GM23338 (cell line): Measurements from ENCODE around the gene LRR1. TPM values are rescaled to one million over a fixed set of nuclear protein-coding genes. Genes with fewer than 3 reads are reported as not detected.

Experiments used
- ATAC-seq: fragments of 200-7000 bp; cut with Tn5 transposase; 3 replicates; pipeline ENCODE4 v1.9.1; 2020
- DNase-seq: peaks from one replicate; pipeline ENCODE4 v3.0.0-alpha.2; 2015; ENCODE audit warnings: low spot score
- H2AFZ ChIP-seq: fragments of 200-600 bp; sonication (generic); 2 replicates; pipeline ENCODE4 v1.8.0; 2016; ENCODE audit warnings: antibody characterized with exemption, mild to moderate bottlenecking, moderate library complexity
- H3F3A ChIP-seq: fragments of 200-600 bp; sonication (generic); replicated peaks from 2 replicates; pipeline ENCODE4 v1.8.0; 2017; ENCODE audit warnings: antibody characterized with exemption, mixed run types, low read depth
- H3K27ac ChIP-seq: fragments of 200-600 bp; sonication (generic); 2 replicates; pipeline ENCODE4 v1.6.1; 2016; ENCODE audit warnings: low read depth
- H3K27me3 ChIP-seq: fragments of 200-600 bp; sonication (generic); 2 replicates; pipeline ENCODE4 v1.8.0; 2016; ENCODE audit warnings: mild to moderate bottlenecking, mixed run types, moderate library complexity; ENCODE audit not compliant: insufficient read depth
- H3K36me3 ChIP-seq: fragments of 200-600 bp; sonication (generic); 2 replicates; pipeline ENCODE4 v1.8.0; 2016; ENCODE audit warnings: mild to moderate bottlenecking; ENCODE audit not compliant: insufficient read depth
- H3K4me1 ChIP-seq: fragments of 200-600 bp; sonication (generic); 2 replicates; pipeline ENCODE4 v1.8.0; 2016; ENCODE audit warnings: mild to moderate bottlenecking, moderate library complexity; ENCODE audit not compliant: insufficient read depth
- H3K4me2 ChIP-seq: fragments of 200-600 bp; sonication (generic); 2 replicates; pipeline ENCODE4 v1.7.1; 2017; ENCODE audit warnings: mixed run types
- H3K4me3 ChIP-seq: fragments of 200-600 bp; sonication (generic); 2 replicates; pipeline ENCODE4 v1.6.1; 2016; ENCODE audit warnings: mixed run types
- H3K79me2 ChIP-seq: fragments of 200-600 bp; sonication (generic); replicated peaks from 2 replicates; pipeline ENCODE4 v1.8.0; 2017; ENCODE audit warnings: mild to moderate bottlenecking; ENCODE audit not compliant: insufficient read depth
- H3K9me2 ChIP-seq: fragments of 200-600 bp; sonication (generic); 2 replicates; pipeline ENCODE4 v1.8.0; 2017; ENCODE audit not compliant: insufficient read depth
- H4K20me1 ChIP-seq: fragments of 200-600 bp; sonication (generic); replicated peaks from 2 replicates; pipeline ENCODE4 v1.8.0; 2017; ENCODE audit warnings: mild to moderate bottlenecking; ENCODE audit not compliant: insufficient read depth
- H3K27ac Mint-ChIP-seq: 2 replicates; pipeline ENCODE4 v1.8.0; 2020; ENCODE audit warnings: inconsistent platforms, mild to moderate bottlenecking, moderate library complexity, mixed read lengths
- H3K27me3 Mint-ChIP-seq: 3 replicates; pipeline ENCODE4 v1.8.0; 2022; ENCODE audit warnings: low read depth, mild to moderate bottlenecking, moderate library complexity, mixed read lengths, inconsistent platforms; ENCODE audit not compliant: insufficient read depth, poor library complexity
- H3K36me3 Mint-ChIP-seq: 3 replicates; pipeline ENCODE4 v1.8.0; 2021; ENCODE audit warnings: low read depth, mild to moderate bottlenecking, inconsistent platforms, moderate library complexity, mixed read lengths
- H3K4me1 Mint-ChIP-seq: 3 replicates; pipeline ENCODE4 v1.8.0; 2020; ENCODE audit warnings: mild to moderate bottlenecking, inconsistent platforms, mixed read lengths
- H3K4me3 Mint-ChIP-seq: 3 replicates; pipeline ENCODE4 v1.8.0; 2021; ENCODE audit warnings: moderate library complexity, mild to moderate bottlenecking, inconsistent platforms, mixed read lengths
- H3K9me3 Mint-ChIP-seq: 3 replicates; pipeline ENCODE4 v1.8.0; 2020; ENCODE audit warnings: moderate library complexity, mild to moderate bottlenecking, inconsistent platforms, mixed read lengths
- EZH2phosphoT487 ChIP-seq: fragments of 200-600 bp; sonication (generic); IDR thresholded peaks from one replicate; pipeline ENCODE4 v1.8.1; 2018; ENCODE audit warnings: antibody characterized with exemption; ENCODE audit not compliant: unreplicated experiment
- NANOG ChIP-seq: IDR thresholded peaks from 2 replicates; pipeline ENCODE4 v1.6.1; 2016; ENCODE audit warnings: antibody characterized with exemption, borderline replicate concordance
- POLR2AphosphoS5 ChIP-seq: IDR thresholded peaks from 2 replicates; pipeline ENCODE4 v1.6.1; 2016; ENCODE audit warnings: antibody characterized with exemption, low read depth
- ZNF114 ChIP-seq: fragments of 250-450 bp; sonication (Bioruptor Pico); IDR thresholded peaks from 2 replicates; pipeline ENCODE4 v1.5.0; 2020; ENCODE audit warnings: mild to moderate bottlenecking, moderate library complexity
- ZNF331 ChIP-seq: fragments of 250-450 bp; sonication (Bioruptor Pico); IDR thresholded peaks from 2 replicates; pipeline ENCODE4 v1.5.0; 2020; ENCODE audit warnings: low read depth, mild to moderate bottlenecking, moderate library complexity
- polyA plus RNA-seq: library from polyadenylated mRNA; unstranded; fragments of >200 nt; fragmentation: Nextera tagmentation; extraction: Ambion mirVana; gene quantifications from 2 replicates; pipeline ENCODE4 v1.2.1, GENCODE V29; 2016
- total RNA-seq: library from RNA; depleted of rRNA; stranded (reverse); fragments of >200 nt; shearing (Covaris generic); gene quantifications from 2 replicates; pipeline ENCODE4 v1.2.3, GENCODE V29; 2014
- TF ChIP-seq, protein P1 (sequence below): IDR thresholded peaks from one replicate; pipeline ENCODE4 v1.6.1; 2018; ENCODE audit warnings: antibody characterized with exemption; ENCODE audit not compliant: unreplicated experiment
- TF ChIP-seq, protein P2 (sequence below): fragments of 250-450 bp; sonication (Bioruptor Pico); IDR thresholded peaks from 2 replicates; pipeline ENCODE4 v1.5.0; 2020; ENCODE audit warnings: mild to moderate bottlenecking, moderate library complexity

The LRR1 gene
- total and polyA plus RNA-seq, 2 experiments from 2014 or later, result 31.8 to 41.9 TPM

DNA sequence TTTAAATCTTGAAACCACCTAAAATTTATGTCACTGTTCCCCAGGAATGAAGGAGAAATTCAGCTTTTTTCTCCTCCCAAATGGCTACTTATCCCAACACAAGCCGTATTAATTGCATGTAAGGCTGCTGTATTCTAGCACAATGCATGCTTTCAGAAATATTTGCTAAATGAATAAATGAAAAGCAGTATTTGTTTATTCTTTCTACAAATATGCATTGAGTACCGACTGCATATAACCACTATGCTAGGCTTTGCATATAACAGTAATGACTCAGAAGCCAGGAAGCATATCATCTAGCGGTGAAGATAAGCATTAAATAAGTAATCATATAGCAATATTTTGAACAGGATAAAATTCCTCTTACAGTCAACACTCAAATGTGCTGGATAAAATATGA, 5.7 kb upstream of the LRR1 start:
- Histone ChIP-seq H3K4me2 (no peak overlapping the region), H3K9me2 (no peaks in the 10 kb centered on the region), H2AFZ (no peak overlapping the region), H4K20me1 (no peaks in the 10 kb centered on the region), H3K27me3 (no peaks in the 10 kb centered on the region), H3K79me2 (peaks cover 10% of the 10 kb centered on the region; the same call in 1 of the 2 replicates), H3K4me3 (no peak overlapping the region), H3K4me1 (no peaks in the 10 kb centered on the region), H3K36me3 (no peaks in the 10 kb centered on the region), H3F3A (peaks cover under 1% of the 10 kb centered on the region), H3K27ac (no peak overlapping the region)
- DNase-seq, result no peak
- H3K27ac Mint-ChIP-seq, result no peak overlapping the region
- ATAC-seq, result no peak
- H3K9me3 Mint-ChIP-seq, result no peaks in the 10 kb centered on the region
- TF ChIP-seq ZNF114 (CRISPR knock-in tag) (no peak), ZNF331 (no peak), EZH2phosphoT487 (no peak), POLR2AphosphoS5 (no peak)
- TF ChIP-seq, protein P1, sequence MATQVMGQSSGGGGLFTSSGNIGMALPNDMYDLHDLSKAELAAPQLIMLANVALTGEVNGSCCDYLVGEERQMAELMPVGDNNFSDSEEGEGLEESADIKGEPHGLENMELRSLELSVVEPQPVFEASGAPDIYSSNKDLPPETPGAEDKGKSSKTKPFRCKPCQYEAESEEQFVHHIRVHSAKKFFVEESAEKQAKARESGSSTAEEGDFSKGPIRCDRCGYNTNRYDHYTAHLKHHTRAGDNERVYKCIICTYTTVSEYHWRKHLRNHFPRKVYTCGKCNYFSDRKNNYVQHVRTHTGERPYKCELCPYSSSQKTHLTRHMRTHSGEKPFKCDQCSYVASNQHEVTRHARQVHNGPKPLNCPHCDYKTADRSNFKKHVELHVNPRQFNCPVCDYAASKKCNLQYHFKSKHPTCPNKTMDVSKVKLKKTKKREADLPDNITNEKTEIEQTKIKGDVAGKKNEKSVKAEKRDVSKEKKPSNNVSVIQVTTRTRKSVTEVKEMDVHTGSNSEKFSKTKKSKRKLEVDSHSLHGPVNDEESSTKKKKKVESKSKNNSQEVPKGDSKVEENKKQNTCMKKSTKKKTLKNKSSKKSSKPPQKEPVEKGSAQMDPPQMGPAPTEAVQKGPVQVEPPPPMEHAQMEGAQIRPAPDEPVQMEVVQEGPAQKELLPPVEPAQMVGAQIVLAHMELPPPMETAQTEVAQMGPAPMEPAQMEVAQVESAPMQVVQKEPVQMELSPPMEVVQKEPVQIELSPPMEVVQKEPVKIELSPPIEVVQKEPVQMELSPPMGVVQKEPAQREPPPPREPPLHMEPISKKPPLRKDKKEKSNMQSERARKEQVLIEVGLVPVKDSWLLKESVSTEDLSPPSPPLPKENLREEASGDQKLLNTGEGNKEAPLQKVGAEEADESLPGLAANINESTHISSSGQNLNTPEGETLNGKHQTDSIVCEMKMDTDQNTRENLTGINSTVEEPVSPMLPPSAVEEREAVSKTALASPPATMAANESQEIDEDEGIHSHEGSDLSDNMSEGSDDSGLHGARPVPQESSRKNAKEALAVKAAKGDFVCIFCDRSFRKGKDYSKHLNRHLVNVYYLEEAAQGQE, result no peak
- peaks cover 7% of the 10 kb centered on the region for H3K27me3 Mint-ChIP-seq
- H3K4me1 Mint-ChIP-seq, result no peaks in the 10 kb centered on the region; the same call in 2 of the 3 replicates
- no peak overlapping the region for H3K4me3 Mint-ChIP-seq
- H3K36me3 Mint-ChIP-seq, result no peaks in the 10 kb centered on the region; the same call in 2 of the 3 replicates

DNA sequence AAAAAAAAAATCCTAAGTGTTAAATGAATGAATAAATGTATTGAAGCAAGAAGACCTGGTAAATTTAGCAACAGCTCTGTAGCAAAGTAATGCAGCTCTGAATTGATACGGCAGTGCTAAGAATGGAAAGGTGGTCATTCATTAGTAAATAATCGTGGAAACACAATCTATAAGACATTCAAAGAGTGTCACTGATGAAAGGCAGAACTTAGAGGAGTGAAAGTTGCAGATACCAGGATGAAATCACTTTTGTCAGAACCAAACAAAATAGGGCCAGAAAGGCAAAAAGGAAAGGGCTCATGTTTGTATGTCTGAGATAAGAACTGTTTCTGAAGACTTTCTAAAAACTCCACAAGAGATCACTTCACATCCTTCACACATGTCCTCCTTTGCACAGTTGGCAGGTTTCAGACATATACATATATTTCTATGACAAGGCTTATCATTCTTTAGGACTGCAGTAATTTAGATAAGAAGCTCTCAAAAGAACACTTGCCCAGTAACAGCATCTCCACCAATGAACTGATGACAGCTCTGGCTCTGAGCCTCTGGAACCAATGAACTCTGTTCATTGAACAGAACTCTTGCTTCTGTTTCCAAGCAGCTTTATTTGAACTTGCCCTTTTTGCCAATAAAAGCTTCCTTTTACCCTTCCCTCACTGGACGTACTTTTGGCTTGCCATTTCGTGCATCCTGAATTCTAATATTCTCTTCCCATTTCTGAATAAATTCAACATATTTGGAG, 4.2 kb upstream of the LRR1 start:
- Mint-ChIP-seq H3K4me1 (no peaks in the 10 kb centered on the region; the same call in 2 of the 3 replicates), H3K9me3 (no peaks in the 10 kb centered on the region), H3K27me3 (peaks cover 18% of the 10 kb centered on the region), H3K36me3 (no peaks in the 10 kb centered on the region; the same call in 2 of the 3 replicates), H3K27ac (no peak overlapping the region), H3K4me3 (no peak overlapping the region; the same call in 2 of the 3 replicates)
- Histone ChIP-seq H3K27ac (no peak overlapping the region), H2AFZ (no peak overlapping the region), H3F3A (peaks cover 8% of the 10 kb centered on the region), H3K9me2 (no peaks in the 10 kb centered on the region), H3K4me1 (no peaks in the 10 kb centered on the region), H3K4me2 (no peak overlapping the region), H3K79me2 (peaks cover 13% of the 10 kb centered on the region; the same call in 1 of the 2 replicates), H4K20me1 (no peaks in the 10 kb centered on the region), H3K4me3 (no peak overlapping the region), H3K27me3 (no peaks in the 10 kb centered on the region), H3K36me3 (no peaks in the 10 kb centered on the region)
- TF ChIP-seq ZNF114 (CRISPR knock-in tag) (no peak), ZNF331 (no peak), NANOG (no peak)
- DNase-seq (no peak), ATAC-seq (no peak)

DNA sequence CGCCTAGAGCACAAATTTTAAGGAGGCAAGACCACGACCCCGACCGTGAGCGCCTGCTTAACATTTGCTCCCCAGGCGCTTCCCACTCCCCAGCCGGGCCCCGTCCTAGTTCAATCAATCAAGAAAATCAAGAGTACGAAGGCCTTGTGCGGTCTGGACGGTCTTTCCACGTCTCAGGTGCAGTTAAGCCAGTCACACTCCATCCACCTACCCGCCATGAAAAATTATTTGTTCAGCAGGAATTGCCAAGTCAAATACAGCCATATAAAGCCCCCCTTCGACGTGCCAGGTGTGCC, 603 bp upstream of the LRR1 start:
- H3K9me3 Mint-ChIP-seq, result no peaks in the 10 kb centered on the region
- peaks cover 20% of the 10 kb centered on the region for H3K27me3 Mint-ChIP-seq
- Histone ChIP-seq H3K27me3 (no peaks in the 10 kb centered on the region), H3F3A (peaks cover 8% of the 10 kb centered on the region), H3K9me2 (no peaks in the 10 kb centered on the region), H3K27ac (peak overlapping the region; percentile 92; the same call in 1 of the 2 replicates), H3K36me3 (peaks cover 10% of the 10 kb centered on the region; the same call in 1 of the 2 replicates), H2AFZ (peak overlapping the region; percentile 80), H3K4me1 (0 out of 2 replicates have a peak, but pooled peaks cover 5% of the 10 kb centered on the region), H4K20me1 (no peaks in the 10 kb centered on the region), H3K4me2 (peak overlapping the region; percentile 83), H3K4me3 (peak overlapping the region; percentile 97), H3K79me2 (peaks cover 34% of the 10 kb centered on the region)
- peaks cover 9% of the 10 kb centered on the region; the same call in 2 of the 3 replicates for H3K4me1 Mint-ChIP-seq
- peak overlapping the region; percentile 94 for H3K4me3 Mint-ChIP-seq
- ATAC-seq (peak; percentile 20), DNase-seq (no peak)
- H3K27ac Mint-ChIP-seq, result peak overlapping the region; percentile 95
- peaks cover 18% of the 10 kb centered on the region for H3K36me3 Mint-ChIP-seq
- TF ChIP-seq, protein P2, sequence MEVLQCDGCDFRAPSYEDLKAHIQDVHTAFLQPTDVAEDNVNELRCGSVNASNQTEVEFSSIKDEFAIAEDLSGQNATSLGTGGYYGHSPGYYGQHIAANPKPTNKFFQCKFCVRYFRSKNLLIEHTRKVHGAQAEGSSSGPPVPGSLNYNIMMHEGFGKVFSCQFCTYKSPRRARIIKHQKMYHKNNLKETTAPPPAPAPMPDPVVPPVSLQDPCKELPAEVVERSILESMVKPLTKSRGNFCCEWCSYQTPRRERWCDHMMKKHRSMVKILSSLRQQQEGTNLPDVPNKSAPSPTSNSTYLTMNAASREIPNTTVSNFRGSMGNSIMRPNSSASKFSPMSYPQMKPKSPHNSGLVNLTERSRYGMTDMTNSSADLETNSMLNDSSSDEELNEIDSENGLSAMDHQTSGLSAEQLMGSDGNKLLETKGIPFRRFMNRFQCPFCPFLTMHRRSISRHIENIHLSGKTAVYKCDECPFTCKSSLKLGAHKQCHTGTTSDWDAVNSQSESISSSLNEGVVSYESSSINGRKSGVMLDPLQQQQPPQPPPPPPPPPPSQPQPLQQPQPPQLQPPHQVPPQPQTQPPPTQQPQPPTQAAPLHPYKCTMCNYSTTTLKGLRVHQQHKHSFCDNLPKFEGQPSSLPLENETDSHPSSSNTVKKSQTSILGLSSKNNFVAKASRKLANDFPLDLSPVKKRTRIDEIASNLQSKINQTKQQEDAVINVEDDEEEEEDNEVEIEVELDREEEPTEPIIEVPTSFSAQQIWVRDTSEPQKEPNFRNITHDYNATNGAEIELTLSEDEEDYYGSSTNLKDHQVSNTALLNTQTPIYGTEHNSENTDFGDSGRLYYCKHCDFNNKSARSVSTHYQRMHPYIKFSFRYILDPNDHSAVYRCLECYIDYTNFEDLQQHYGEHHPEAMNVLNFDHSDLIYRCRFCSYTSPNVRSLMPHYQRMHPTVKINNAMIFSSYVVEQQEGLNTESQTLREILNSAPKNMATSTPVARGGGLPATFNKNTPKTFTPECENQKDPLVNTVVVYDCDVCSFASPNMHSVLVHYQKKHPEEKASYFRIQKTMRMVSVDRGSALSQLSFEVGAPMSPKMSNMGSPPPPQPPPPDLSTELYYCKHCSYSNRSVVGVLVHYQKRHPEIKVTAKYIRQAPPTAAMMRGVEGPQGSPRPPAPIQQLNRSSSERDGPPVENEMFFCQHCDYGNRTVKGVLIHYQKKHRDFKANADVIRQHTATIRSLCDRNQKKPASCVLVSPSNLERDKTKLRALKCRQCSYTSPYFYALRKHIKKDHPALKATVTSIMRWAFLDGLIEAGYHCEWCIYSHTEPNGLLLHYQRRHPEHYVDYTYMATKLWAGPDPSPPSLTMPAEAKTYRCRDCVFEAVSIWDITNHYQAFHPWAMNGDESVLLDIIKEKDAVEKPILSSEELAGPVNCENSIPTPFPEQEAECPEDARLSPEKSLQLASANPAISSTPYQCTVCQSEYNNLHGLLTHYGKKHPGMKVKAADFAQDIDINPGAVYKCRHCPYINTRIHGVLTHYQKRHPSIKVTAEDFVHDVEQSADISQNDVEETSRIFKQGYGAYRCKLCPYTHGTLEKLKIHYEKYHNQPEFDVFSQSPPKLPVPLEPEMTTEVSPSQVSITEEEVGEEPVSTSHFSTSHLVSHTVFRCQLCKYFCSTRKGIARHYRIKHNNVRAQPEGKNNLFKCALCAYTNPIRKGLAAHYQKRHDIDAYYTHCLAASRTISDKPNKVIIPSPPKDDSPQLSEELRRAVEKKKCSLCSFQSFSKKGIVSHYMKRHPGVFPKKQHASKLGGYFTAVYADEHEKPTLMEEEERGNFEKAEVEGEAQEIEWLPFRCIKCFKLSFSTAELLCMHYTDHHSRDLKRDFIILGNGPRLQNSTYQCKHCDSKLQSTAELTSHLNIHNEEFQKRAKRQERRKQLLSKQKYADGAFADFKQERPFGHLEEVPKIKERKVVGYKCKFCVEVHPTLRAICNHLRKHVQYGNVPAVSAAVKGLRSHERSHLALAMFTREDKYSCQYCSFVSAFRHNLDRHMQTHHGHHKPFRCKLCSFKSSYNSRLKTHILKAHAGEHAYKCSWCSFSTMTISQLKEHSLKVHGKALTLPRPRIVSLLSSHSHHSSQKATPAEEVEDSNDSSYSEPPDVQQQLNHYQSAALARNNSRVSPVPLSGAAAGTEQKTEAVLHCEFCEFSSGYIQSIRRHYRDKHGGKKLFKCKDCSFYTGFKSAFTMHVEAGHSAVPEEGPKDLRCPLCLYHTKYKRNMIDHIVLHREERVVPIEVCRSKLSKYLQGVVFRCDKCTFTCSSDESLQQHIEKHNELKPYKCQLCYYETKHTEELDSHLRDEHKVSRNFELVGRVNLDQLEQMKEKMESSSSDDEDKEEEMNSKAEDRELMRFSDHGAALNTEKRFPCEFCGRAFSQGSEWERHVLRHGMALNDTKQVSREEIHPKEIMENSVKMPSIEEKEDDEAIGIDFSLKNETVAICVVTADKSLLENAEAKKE, result no peak
